GM18499 (cell line): ENCODE data around the gene OLFM2.

Experiments used
- ATAC-seq: cut with Tn5 transposase; IDR thresholded peaks from one replicate; pipeline ENCODE4 v1.9.1; 2021; ENCODE audit warnings: moderate number of reproducible peaks; ENCODE audit not compliant: insufficient read depth, unreplicated experiment

The OLFM2 gene

DNA sequence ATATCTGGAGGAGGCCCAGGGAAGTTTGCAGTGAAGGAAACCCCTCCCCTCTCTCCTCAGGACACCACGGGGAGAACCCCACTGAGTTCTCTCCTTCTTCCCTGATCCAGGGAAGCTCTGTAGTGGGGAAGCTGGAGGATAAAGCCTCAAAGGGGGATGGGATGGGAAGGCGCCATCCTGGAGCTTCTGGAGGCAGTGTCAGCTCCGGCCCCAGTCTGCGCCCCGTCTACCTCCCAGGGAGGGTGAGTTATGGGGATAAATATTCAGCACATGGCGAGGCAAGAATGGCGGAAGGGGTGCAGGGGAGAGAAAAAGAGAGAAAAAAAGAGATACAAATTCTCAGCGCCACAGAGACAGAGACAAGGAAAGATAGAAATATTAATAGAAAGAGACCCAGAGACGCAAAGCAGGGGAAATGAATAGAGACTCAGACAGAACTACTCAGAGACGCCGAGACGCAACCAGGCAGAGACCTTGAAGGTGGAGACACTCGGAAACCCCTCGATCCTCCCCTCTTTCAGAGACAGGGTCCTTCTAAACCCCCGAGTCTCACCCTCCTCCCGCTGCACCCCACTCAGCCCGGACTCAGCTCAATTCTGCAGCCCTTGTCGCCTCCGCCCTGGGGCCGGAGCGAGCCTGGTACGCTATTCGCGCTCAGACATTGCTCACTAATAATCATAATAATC, 23.6 kb downstream of the OLFM2 start:
- no peak for ATAC-seq

GRCh38 chr19:9911524-9912185, 24.7 kb downstream of the OLFM2 start:
- ATAC-seq = no peak

DNA sequence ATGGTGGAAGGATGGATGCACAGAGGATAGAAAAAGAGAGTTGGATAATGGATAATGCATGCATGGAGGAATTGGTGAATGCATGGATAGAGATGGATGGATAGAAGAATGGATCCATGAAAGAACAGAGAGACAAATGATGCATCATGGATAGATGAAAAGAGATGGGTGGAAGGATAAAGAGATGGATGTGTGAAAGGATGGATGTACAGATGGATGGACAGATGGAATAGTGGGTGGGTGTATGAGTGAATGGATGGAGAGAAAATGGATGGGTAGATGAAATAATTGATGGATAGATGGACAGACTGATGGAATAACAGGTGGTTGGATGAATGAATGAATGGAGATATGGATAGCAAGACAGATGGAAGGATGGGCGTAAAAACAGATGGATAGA, 25.7 kb downstream of the OLFM2 start:
- no peak for ATAC-seq

- ATAC-seq = no peak
Observed at GRCh38 chr19:9909251-9909650, 27.1 kb downstream of the OLFM2 start.

GRCh38 chr19:9906475-9907087, 29.7 kb downstream of the OLFM2 start:
- ATAC-seq = no peak

- ATAC-seq = no peak
Observed at GRCh38 chr19:9903336-9903735, 33.0 kb downstream of the OLFM2 start.

DNA sequence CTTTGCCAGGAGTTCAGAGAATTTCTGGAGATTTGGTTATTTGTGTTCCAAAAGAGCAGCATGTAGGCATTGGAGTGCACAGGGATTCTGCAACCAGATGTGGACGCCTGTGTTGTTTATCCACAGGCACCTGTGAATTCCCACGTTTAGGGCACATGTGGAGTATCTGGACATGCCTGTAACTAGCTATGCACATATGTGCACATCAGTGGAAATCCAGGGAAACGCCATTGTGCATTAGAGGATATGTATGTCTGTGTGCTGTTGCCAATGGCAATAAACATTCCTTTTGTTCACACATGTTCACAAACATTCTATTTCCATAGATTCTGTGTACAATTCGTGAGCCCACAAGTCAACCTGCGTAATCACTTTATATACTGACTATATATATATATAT, 34.7 kb downstream of the OLFM2 start:
- no peak for ATAC-seq

DNA sequence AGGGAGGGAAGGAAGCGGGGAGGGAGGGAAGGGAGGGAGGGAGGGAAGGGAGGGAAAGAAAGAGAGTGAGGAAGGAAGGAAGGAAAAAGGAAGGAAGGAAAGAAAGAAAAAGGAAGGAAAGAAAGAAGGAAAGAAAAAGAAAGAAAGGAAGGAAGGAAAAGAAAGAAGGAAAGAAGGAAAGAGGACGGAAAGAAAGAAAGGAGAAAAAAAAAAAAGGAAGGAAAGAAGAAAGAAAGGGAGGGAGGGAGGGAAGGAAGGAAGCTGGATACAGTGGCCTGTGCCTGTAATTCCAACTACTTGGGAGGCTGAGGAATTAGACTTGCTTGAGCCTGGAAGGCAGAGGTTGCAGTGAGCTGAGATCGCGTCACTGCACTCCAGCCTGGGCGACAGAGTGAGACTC, 35.3 kb downstream of the OLFM2 start:
- no peak for ATAC-seq

- no peak for ATAC-seq
Observed at GRCh38 chr19:9891609-9892373, 44.5 kb downstream of the OLFM2 start.

DNA sequence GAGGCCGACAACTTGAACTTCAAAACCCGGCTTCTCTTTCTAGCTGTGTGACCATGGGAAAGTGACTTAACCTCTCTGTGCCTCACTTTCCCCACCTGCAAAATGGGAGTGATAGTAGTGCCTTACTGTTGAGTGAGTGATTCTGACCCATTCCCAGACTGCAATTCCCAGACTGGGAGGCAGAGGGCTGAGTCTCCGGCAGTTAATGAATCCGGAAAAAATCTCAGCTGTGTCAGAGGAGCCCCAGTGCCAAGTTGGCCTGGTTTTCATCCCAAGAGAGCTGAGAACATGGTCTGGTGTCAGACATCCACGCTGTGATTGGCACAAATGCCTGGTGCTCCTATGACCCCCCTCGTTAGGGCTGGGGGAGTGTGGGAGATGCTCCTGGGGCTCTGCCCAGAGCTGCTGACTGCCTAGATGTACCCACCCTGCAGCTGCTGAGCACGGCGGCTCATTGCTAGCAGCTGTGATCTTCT, 51.2 kb downstream of the OLFM2 start:
- ATAC-seq = no peak

DNA sequence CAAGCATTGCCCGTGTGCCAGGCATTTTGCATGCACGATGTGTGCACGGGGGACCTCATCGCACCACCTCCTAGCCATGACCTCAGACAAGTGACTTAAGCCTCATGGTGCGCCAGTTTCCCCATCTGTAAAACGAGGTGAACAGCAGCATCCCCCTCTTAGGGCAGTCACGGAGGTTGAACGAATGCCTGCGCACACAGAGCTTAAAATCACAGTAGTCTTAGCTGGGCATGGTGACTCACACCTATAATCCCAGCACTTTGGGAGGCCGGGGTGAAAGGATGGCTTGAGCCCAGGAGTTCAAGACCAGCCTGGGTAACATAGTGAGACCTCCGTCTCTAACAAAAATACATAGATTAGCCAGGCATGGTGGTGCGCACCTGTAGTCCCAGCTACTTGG, 52.6 kb downstream of the OLFM2 start:
- ATAC-seq = no peak

GRCh38 chr19:9883231-9883758, 53.0 kb downstream of the OLFM2 start:
- no peak for ATAC-seq

DNA sequence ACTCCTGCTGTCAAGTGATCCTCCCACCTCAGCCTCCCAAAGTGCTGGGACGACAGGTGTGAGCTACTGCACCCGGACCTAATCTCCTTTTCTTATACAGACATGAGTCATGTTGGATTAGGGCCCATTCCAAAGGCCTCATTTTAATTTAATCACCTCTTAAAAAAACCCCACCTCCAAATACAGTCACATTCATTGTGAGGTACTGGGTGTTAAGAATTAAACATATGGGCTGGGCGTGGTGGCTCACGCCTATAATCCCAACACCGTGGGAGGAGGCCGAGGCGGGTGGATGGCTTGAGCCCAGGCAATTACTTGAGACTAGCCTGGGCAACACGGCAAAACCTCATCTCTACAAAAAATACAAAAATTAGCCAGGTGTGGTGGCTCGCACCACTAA, 54.6 kb downstream of the OLFM2 start:
- ATAC-seq = no peak

DNA sequence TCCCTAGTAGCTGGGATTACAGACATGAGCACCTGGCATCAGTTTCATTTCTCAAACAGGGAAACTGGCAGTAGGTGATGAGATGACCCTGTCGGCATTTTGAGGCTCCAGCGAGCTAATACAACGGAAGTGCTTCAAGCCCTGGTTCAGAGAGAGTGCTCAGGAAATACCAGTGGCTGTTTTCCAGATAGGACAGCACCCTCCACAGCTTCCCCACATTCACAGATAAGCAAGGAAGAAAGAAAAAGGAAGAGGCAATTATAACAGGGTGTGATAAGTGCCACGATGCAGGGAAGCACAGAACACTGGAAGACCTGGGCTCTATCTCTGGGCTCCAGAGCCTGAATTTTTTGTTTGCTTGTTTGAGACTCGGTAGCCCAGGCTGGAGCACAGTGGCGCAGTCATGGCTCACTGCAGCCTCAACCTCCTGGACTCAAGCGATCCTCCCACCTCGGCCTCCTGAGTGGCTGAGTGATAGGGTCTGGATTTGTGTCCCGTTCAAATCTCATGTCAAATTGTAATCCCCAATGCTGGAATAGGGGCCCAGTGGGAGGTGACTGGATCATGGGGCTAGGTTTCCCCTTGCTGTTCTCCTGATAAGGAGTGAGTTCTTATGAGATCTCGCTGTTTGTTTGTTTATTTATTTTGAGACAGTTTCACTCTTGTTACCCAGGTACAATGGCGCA, 57.7 kb downstream of the OLFM2 start:
- ATAC-seq = no peak

GRCh38 chr19:9877780-9878510, 58.4 kb downstream of the OLFM2 start:
- ATAC-seq = no peak

DNA sequence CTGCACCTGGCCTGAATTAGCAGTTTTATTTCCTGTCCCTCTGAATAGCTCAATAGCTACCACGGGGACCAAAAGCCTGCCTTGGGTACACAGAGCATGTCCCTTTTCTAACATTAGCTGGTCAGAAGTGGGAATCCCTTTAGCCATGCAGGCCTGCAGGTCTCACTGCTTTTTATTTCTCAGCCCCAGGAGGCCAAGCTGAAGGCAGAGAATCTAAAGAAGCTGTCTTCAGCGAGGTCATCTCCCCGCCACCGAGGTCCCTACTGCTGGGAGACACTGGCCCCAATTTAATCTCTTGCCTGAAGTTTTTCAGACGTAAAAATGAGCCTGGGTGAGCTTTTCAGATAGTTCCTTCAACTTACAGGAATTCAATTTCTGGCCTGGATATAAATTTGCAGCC, 60.5 kb downstream of the OLFM2 start:
- ATAC-seq = no peak

- ATAC-seq = no peak
Observed at GRCh38 chr19:9875031-9875627, 61.2 kb downstream of the OLFM2 start.

- no peak for ATAC-seq
Observed at GRCh38 chr19:9872618-9873242, 63.6 kb downstream of the OLFM2 start.
